C4-2B (cell line): ENCODE measurements around the gene NBAS.

Experiments
- H3K27ac ChIP-seq: fragments of 450-650 bp; 2 replicates; pipeline ENCODE4 v1.5.1; 2017
- CTCF ChIP-seq: fragments of 450-650 bp; conservative IDR thresholded peaks from 2 replicates; pipeline ENCODE4 v1.5.1; 2017; ENCODE audit warnings: mild to moderate bottlenecking
- ZFX ChIP-seq: fragments of 450-650 bp; IDR thresholded peaks from 2 replicates; pipeline ENCODE4 v1.6.1; 2017

NBAS gene

DNA sequence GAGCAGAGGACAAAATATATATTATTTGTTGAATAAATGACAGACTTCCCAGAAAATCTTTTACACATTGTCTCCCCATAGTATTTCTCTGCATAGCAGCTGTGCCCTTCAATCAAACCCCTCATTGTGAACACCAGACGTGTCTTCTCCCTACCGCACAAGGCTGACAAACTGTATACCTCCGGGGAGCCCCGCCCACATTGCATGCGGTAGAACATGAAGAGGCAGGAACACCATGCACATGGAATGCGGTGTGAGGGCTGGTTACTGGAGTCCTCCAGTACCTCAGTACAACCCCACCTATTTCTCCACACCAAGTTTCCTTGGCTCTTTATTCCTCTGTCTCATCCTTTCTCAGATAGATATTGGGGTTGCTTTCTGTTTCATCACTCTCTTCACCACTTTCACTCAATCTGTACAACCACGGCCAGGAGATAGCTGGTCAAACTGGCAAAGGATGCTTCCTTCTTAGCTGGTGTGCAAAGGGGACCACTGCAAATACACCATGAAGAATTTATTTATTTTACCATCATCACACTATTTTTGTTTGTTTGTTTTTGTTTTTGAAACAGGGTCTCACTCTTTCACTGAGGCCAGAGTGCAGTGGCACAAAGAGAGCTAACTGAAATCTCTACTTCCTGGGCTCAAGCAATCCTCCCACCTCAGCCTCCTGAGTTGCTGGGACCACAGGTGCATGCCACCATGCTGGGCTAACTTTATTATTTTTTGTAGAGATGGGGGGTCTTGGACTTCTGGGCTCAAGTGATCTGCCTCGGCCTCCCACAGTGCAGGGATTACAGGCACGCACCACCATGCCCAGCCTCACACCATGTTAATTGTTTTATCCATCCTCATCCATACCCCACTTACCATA is 2.3 kb upstream of the NBAS start:
- TF ChIP-seq ZFX: no peak
- no peak for TF ChIP-seq CTCF
- no peak overlapping the region for H3K27ac ChIP-seq

DNA sequence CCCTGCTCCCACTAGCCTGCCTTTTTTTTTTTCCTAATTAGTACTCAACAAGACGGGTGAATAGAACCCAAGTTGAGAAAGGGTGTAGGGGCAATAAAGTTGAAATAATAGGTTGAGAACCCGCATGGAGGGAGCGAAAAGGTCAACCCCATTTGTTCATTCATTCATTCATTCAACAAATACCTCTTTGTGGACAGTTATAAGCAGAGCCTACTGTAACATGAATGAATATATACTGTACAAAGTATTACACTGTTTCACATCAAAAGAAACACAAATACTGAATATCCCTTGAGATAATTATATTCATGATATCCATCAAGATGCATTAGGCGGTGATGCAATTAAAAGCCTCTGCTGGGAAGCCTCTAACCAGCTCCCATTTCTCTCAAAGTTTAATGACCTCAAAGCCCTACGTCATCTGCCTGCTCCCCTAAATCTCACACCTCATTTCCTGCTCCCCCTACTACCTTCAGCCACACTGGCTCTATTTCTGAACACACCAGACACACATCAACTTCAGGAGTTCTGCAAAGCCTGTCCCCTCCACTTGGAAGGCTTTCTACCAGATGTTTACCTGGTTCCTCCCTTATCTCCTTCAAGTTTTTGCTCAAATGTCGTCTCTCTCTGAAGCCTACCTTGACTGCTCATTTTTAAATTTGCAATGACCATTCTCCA is 1.4 kb upstream of the NBAS start:
- TF ChIP-seq CTCF (no peak), ZFX (no peak)
- no peak overlapping the region for H3K27ac ChIP-seq

DNA sequence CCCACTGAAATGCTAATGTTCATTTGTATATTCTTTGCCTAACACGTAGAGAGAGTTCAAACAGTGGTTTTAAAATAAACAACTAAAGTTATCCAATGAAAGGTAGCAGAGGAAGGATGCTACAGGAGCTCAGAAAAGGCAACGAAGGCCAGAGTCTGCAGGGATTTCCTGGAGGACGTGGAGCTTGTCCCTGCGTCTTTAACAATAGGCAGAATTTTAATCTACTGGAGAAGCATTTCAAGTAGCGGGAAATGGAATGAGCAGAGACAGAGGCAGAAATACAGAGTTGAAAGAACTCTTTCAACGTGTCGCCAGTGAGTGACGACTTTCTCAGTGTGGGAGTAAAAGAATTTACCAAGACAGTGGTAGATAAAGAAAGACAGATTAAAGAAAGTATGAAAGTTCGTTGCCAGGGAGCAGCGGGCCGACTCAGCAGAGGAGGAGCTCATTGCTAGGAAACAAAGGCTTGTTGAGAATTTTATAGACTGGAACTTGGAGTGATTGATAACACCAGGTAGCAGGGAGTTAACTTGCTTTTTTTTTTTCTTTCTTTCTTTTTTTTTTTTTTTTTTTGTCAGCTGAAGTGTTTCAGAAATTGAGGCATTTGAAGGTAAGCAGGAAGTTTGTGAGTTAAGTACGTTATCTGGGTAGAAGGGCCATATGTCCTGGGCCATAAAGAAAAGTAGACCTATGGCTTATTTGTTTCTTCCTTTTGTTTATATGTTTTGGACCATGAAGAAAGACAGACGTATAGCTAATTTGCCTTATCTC is 625 bp upstream of the NBAS start:
- H3K27ac ChIP-seq: peak overlapping the region; percentile 66
- TF ChIP-seq CTCF: no peak

DNA sequence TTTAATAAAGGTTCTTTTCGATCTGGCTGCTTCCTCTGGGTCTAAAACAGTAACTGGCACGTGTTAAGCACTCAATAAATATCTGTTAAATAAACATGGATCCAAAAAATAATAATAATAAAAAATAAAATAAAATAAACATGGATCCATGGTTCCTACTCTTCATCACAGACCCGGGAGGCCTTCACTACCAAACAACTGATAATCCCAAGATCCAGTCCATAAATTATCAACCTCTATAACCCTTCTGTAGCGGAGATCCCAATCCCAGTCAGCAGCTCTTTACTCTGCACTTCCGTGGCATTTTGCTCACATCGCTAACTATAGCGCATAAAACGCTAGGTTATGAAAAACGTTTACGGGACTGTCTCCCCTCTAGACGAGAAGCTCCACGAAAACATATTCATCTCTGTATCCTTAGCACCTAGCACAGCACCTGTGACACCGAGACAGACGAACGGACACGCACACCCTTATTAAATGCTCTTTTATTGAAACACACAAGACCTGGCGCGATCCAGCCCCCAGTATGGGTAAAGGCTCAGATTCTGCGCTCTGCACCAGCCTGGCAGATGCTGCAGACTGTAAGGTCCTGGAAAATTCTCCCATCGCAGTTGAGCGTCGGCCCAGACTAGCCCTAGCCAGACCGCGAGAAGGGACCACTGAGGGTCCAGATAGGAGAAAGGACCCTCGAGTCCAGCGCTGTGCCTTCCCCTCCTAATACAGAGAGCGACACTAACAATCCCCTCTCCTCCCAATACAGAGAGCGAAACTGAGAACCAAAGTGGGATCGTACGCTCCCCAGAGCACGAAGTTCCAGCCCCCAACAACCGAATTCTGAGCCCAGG is 770 bp downstream of the NBAS start:
- H3K27ac ChIP-seq: peak overlapping the region; percentile 66
- TF ChIP-seq ZFX (no peak), CTCF (no peak)

DNA sequence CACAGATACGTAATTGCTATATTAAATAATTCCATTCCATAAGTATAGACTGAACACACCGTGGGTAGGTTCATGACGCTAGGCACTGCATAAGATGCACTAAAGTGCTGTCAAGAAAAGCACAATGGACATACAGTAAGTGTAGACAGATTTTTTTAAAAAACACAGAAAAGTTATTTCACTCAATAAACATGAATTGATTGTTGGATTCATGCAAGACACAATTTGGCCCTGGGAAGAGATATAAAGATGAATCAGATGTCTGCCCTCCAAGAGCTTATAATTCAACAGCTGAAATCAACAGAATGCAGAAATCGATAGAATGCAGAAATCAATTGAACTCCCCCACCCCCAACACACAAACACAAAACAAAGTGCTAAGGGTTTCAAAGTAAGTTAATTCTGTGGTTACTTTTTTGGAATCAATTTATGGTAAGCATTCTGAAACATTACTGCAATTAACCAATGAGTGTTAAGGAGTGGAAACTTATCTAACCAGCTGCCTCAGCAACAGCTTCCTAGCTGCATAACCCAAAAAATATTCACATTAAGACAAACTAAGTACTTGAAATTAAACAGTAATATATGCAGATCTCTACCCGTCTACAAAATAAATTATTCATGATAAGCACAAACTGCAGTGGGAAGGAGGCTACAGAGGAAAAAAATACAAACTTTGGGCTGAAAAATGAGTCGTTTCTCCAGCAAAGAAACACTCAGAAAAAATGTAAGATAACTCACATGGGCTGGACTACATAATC is 1.6 kb downstream of the NBAS start:
- no peak for TF ChIP-seq CTCF
- TF ChIP-seq ZFX: no peak
- no peak overlapping the region for H3K27ac ChIP-seq

GRCh38 chr2:15557887-15558311 is 3.2 kb downstream of the NBAS start:
- TF ChIP-seq ZFX (no peak), CTCF (no peak)
- no peak overlapping the region for H3K27ac ChIP-seq
